HEK293 (cell line): Measurements from ENCODE around the gene NMB.

ENCODE experiments used
- CTCF ChIA-PET: fragments of 350-600 bp; formaldehyde crosslinking; extraction: SDS; loops from one replicate; lab custom pipeline; 2021; ENCODE audit warnings: antibody characterized with exemption; lab: Yijun Ruan, JAX
- POLR2A ChIA-PET: fragments of 300-600 bp; formaldehyde crosslinking; extraction: SDS; loops from one replicate; lab custom pipeline; 2020; ENCODE audit warnings: antibody characterized with exemption, inconsistent platforms; lab: Yijun Ruan, JAX
- H3K27ac ChIP-seq: fragments of 200-500 bp; sonication (Bioruptor generic); 2 replicates; pipeline ENCODE4 v1.5.1; 2014; ENCODE audit warnings: low read depth, low read length, control low read depth, inconsistent platforms; ENCODE audit errors: extremely low read depth
- H3K36me3 ChIP-seq, 2 experiments: fragments of 200-500 bp in 1 of 2; sonication (Bioruptor generic) in 1 of 2; 1 replicate in 1 of 2; 2 replicates in 1 of 2; pipeline ENCODE4 v1.5.1; 2014 to 2017; ENCODE audit warnings: inconsistent platforms in 2 of 2, low read length in 2 of 2; ENCODE audit not compliant: control insufficient read depth in 2 of 2, insufficient read depth in 1 of 2
- H3K4me1 ChIP-seq: fragments of 200-500 bp; sonication (Bioruptor generic); 2 replicates; pipeline ENCODE4 v1.5.1; 2014; ENCODE audit warnings: mild to moderate bottlenecking, low read length, inconsistent platforms; ENCODE audit not compliant: control insufficient read depth, insufficient read depth
- H3K4me3 ChIP-seq: 2 replicates; pipeline ENCODE4 v1.5.1; 2011; ENCODE audit warnings: low read depth, mild to moderate bottlenecking, control low read depth, low read length, moderate library complexity
- H3K9me3 ChIP-seq: fragments of 200-500 bp; sonication (Bioruptor generic); 2 replicates; pipeline ENCODE4 v1.5.1; 2014; ENCODE audit warnings: low read depth, low read length, inconsistent platforms; ENCODE audit not compliant: control insufficient read depth, insufficient read depth
- AEBP2 ChIP-seq: fragments of 450-650 bp; formaldehyde crosslinking; IDR thresholded peaks from 2 replicates; pipeline ENCODE4 v1.5.1; 2016; ENCODE audit warnings: missing biosample characterization, missing genetic modification characterization, borderline replicate concordance
- BCL11A ChIP-seq: fragments of 450-650 bp; formaldehyde crosslinking; IDR thresholded peaks from 2 replicates; pipeline ENCODE4 v1.5.1; 2016; ENCODE audit warnings: low read depth, missing biosample characterization, missing genetic modification characterization
- CTCF ChIP-seq: fragments of 450-650 bp; formaldehyde crosslinking; IDR thresholded peaks from 2 replicates; pipeline ENCODE4 v1.5.1; 2016; ENCODE audit warnings: missing biosample characterization, missing genetic modification characterization
- GLIS1 ChIP-seq: fragments of 450-650 bp; formaldehyde crosslinking; IDR thresholded peaks from 2 replicates; pipeline ENCODE4 v1.5.1; 2016; ENCODE audit warnings: missing biosample characterization, missing genetic modification characterization
- KLF1 ChIP-seq: fragments of 450-650 bp; formaldehyde crosslinking; IDR thresholded peaks from 2 replicates; pipeline ENCODE4 v1.5.1; 2016; ENCODE audit warnings: missing biosample characterization, missing genetic modification characterization
- KLF16 ChIP-seq: fragments of 450-650 bp; formaldehyde crosslinking; IDR thresholded peaks from 2 replicates; pipeline ENCODE4 v1.5.1; 2017; ENCODE audit warnings: missing biosample characterization, missing genetic modification characterization
- KLF8 ChIP-seq: fragments of 450-650 bp; formaldehyde crosslinking; IDR thresholded peaks from 2 replicates; pipeline ENCODE4 v1.5.1; 2016; ENCODE audit warnings: missing biosample characterization, missing genetic modification characterization
- OVOL3 ChIP-seq: fragments of 450-650 bp; formaldehyde crosslinking; IDR thresholded peaks from 2 replicates; pipeline ENCODE4 v1.5.1; 2016; ENCODE audit warnings: missing biosample characterization, missing genetic modification characterization
- PRDM1 ChIP-seq: fragments of 450-650 bp; formaldehyde crosslinking; IDR thresholded peaks from 2 replicates; pipeline ENCODE4; 2016; ENCODE audit warnings: missing biosample characterization, missing genetic modification characterization
- ZBTB1 ChIP-seq: fragments of 450-650 bp; formaldehyde crosslinking; IDR thresholded peaks from 2 replicates; pipeline ENCODE4 v1.5.1; 2016; ENCODE audit warnings: missing biosample characterization, missing genetic modification characterization
- ZBTB7A ChIP-seq: fragments of 450-650 bp; formaldehyde crosslinking; IDR thresholded peaks from 2 replicates; pipeline ENCODE4 v1.5.1; 2016; ENCODE audit warnings: low read depth, missing biosample characterization, missing genetic modification characterization
- ZNF10 ChIP-seq: fragments of 450-650 bp; formaldehyde crosslinking; IDR thresholded peaks from 2 replicates; pipeline ENCODE4 v1.5.1; 2017; ENCODE audit warnings: missing biosample characterization, missing genetic modification characterization
- ZNF132 ChIP-seq: fragments of 450-650 bp; formaldehyde crosslinking; IDR thresholded peaks from 2 replicates; pipeline ENCODE4 v1.5.1; 2017; ENCODE audit warnings: missing biosample characterization, missing genetic modification characterization, borderline replicate concordance
- ZNF16 ChIP-seq: fragments of 450-650 bp; formaldehyde crosslinking; IDR thresholded peaks from 2 replicates; pipeline ENCODE4 v1.5.1; 2016; ENCODE audit warnings: low read depth, missing biosample characterization, missing genetic modification characterization
- ZNF175 ChIP-seq: fragments of 450-650 bp; formaldehyde crosslinking; IDR thresholded peaks from 2 replicates; pipeline ENCODE4 v1.5.1; 2016; ENCODE audit warnings: missing biosample characterization, missing genetic modification characterization
- ZNF2 ChIP-seq: fragments of 450-650 bp; formaldehyde crosslinking; IDR thresholded peaks from 2 replicates; pipeline ENCODE4 v1.5.1; 2016; ENCODE audit warnings: missing biosample characterization, missing genetic modification characterization
- ZNF221 ChIP-seq: fragments of 450-650 bp; formaldehyde crosslinking; IDR thresholded peaks from 2 replicates; pipeline ENCODE4 v1.5.1; 2017; ENCODE audit warnings: missing biosample characterization, missing genetic modification characterization, borderline replicate concordance
- ZNF24 ChIP-seq: fragments of 450-650 bp; formaldehyde crosslinking; IDR thresholded peaks from 2 replicates; pipeline ENCODE4 v1.5.1; 2016; ENCODE audit warnings: missing biosample characterization, missing genetic modification characterization
- ZNF248 ChIP-seq: fragments of 450-650 bp; formaldehyde crosslinking; IDR thresholded peaks from 2 replicates; pipeline ENCODE4 v1.5.1; 2017; ENCODE audit warnings: missing biosample characterization, missing genetic modification characterization
- ZNF341 ChIP-seq: fragments of 450-650 bp; formaldehyde crosslinking; IDR thresholded peaks from 2 replicates; pipeline ENCODE4; 2016; ENCODE audit warnings: low read depth, missing biosample characterization, missing genetic modification characterization
- ZNF623 ChIP-seq: fragments of 450-650 bp; formaldehyde crosslinking; IDR thresholded peaks from 2 replicates; pipeline ENCODE4 v1.5.1; 2016; ENCODE audit warnings: missing biosample characterization, missing genetic modification characterization
- ZNF626 ChIP-seq: fragments of 450-650 bp; sonication (Bioruptor Pico); formaldehyde crosslinking; IDR thresholded peaks from 2 replicates; pipeline ENCODE4 v1.5.1; 2018; ENCODE audit warnings: missing biosample characterization, missing genetic modification characterization, inconsistent platforms
- ZNF76 ChIP-seq: fragments of 450-650 bp; formaldehyde crosslinking; IDR thresholded peaks from 2 replicates; pipeline ENCODE4; 2016; ENCODE audit warnings: low read depth, missing biosample characterization, missing genetic modification characterization, borderline replicate concordance
- ZNF792 ChIP-seq: fragments of 450-650 bp; formaldehyde crosslinking; IDR thresholded peaks from 2 replicates; pipeline ENCODE4 v1.5.1; 2016; ENCODE audit warnings: missing biosample characterization, missing genetic modification characterization
- ZNF843 ChIP-seq: fragments of 450-650 bp; formaldehyde crosslinking; IDR thresholded peaks from 2 replicates; pipeline ENCODE4 v1.5.1; 2016; ENCODE audit warnings: missing biosample characterization, missing genetic modification characterization
- ZSCAN4 ChIP-seq: fragments of 450-650 bp; formaldehyde crosslinking; IDR thresholded peaks from 2 replicates; pipeline ENCODE4 v1.5.1; 2017; ENCODE audit warnings: missing biosample characterization, missing genetic modification characterization
- ZXDB ChIP-seq: fragments of 450-650 bp; formaldehyde crosslinking; IDR thresholded peaks from 2 replicates; pipeline ENCODE4 v1.5.1; 2016; ENCODE audit warnings: missing biosample characterization, missing genetic modification characterization
- TF ChIP-seq, protein P1 (sequence below): fragments of 450-650 bp; formaldehyde crosslinking; IDR thresholded peaks from 2 replicates; pipeline ENCODE4 v1.5.0; 2017; ENCODE audit warnings: missing biosample characterization, missing genetic modification characterization, borderline replicate concordance
- TF ChIP-seq, protein P2 (sequence below): sonication (generic); formaldehyde crosslinking; IDR thresholded peaks from 2 replicates; pipeline ENCODE4 v1.8.1; 2022; ENCODE audit warnings: mild to moderate bottlenecking, moderate library complexity, missing genetic modification reagents

Gene NMB

DNA sequence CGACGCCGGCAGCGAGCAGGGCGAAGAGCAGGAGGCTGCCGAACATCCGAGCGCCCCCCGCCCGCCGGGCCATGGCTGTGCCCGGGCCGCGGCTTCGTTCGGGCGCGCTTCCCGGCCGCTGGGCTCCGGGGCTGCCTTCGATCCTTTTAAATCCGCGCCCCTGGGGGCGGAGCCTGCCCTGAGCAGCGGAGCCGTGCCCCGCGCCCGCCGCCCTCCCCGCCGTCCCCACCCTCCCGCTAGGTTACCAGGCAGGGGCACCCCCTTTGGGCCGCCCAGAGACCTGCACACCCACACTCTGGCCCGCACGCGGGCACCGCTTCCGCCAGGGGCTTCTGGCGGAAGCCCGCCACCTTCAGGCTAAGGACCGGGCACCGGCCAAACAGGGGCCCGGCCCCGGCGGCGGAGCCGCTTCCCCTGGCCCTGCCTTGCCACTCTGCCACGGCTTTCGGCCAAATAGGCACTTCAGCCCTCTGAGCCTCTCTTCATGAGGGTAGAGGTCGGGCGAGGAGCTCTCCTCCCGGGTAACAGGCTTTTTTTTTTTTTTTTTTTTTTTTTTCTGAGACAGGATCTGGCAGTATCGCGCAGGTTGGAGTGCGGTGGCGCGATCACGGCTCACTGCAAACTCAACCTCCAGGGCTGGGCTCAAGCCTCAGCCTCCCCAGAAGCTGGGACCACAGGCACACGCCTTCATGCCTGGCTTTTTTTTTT, at the start of gene NMB:
Gene NMB (minus strand): TSS at position 120 of the 708 bp plus-strand sequence. CDS start 47 bp downstream, at position 73.
- POLR2A ChIA-PET: interaction anchor here (0.5 to 2.6 kb wide), 11 partner anchors 23 to 512 kb away, joined by 3 to 12 read pairs (median 4); partner anchors contain the start of gene SEC11A
- Histone ChIP-seq H3K36me3 (peaks cover 0 to 5% of the 10 kb centered on the region in 2 experiments; a peak in 2 of 3 replicates), H3K4me1 (peaks cover 14% of the 10 kb centered on the region), H3K27ac (peak within 1 kb of the TSS; percentile 46; the same call in 1 of the 2 replicates), H3K9me3 (no peaks in the 10 kb centered on the region), H3K4me3 (peak within 1 kb of the TSS; percentile 35)
- CTCF ChIA-PET: interaction anchor here (0.6 to 2.0 kb wide), 28 partner anchors 9 to 273 kb away, joined by 3 to 9 read pairs (median 4); no protein-coding TSS in a partner anchor
- TF ChIP-seq ZBTB7A (tag by site-specific recombination) (no peak), OVOL3 (tag by site-specific recombination) (no peak), ZNF843 (tag by site-specific recombination) (no peak), KLF16 (tag by site-specific recombination) (no peak), ZNF10 (tag by site-specific recombination) (no peak), ZNF792 (tag by site-specific recombination) (no peak), ZNF16 (tag by site-specific recombination) (no peak), ZNF76 (tag by site-specific recombination) (no peak), ZNF341 (tag by site-specific recombination) (peak; percentile 87), ZNF2 (peak; percentile 68; the same call in 1 of the 2 replicates), ZNF24 (no peak), PRDM1 (tag by site-specific recombination) (no peak), ZNF175 (tag by site-specific recombination) (no peak), ZNF132 (no peak), GLIS1 (tag by site-specific recombination) (no peak), BCL11A (tag by site-specific recombination) (peak; percentile 51; the same call in 1 of the 2 replicates), ZNF626 (tag by site-specific recombination) (no peak), AEBP2 (tag by site-specific recombination) (no peak), KLF1 (tag by site-specific recombination) (no peak), ZNF623 (no peak), ZNF221 (tag by site-specific recombination) (no peak), ZXDB (tag by site-specific recombination) (peak; percentile 73; the same call in 1 of the 2 replicates), ZBTB1 (no peak), ZSCAN4 (tag by site-specific recombination) (no peak), ZNF248 (tag by site-specific recombination) (no peak), CTCF (tag by site-specific recombination) (peak; percentile 92), KLF8 (tag by site-specific recombination) (no peak)
- TF ChIP-seq, protein P1, sequence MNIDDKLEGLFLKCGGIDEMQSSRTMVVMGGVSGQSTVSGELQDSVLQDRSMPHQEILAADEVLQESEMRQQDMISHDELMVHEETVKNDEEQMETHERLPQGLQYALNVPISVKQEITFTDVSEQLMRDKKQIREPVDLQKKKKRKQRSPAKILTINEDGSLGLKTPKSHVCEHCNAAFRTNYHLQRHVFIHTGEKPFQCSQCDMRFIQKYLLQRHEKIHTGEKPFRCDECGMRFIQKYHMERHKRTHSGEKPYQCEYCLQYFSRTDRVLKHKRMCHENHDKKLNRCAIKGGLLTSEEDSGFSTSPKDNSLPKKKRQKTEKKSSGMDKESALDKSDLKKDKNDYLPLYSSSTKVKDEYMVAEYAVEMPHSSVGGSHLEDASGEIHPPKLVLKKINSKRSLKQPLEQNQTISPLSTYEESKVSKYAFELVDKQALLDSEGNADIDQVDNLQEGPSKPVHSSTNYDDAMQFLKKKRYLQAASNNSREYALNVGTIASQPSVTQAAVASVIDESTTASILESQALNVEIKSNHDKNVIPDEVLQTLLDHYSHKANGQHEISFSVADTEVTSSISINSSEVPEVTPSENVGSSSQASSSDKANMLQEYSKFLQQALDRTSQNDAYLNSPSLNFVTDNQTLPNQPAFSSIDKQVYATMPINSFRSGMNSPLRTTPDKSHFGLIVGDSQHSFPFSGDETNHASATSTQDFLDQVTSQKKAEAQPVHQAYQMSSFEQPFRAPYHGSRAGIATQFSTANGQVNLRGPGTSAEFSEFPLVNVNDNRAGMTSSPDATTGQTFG (tag by site-specific recombination): no peak
- TF ChIP-seq, protein P2, sequence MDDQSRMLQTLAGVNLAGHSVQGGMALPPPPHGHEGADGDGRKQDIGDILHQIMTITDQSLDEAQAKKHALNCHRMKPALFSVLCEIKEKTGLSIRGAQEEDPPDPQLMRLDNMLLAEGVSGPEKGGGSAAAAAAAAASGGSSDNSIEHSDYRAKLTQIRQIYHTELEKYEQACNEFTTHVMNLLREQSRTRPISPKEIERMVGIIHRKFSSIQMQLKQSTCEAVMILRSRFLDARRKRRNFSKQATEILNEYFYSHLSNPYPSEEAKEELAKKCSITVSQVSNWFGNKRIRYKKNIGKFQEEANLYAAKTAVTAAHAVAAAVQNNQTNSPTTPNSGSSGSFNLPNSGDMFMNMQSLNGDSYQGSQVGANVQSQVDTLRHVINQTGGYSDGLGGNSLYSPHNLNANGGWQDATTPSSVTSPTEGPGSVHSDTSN (CRISPR knock-in tag): no peak
